Fibroblast of peridontal ligament (primary cell): Measurements from ENCODE around the gene FLNC.

ENCODE experiments used
- DNase-seq: peaks from one replicate; pipeline ENCODE4 v3.0.0-alpha.2; 2010; ENCODE audit errors: extremely low read depth

The FLNC gene

GRCh38 chr7:128843938-128844621 lies 13.9 kb downstream of the FLNC start:
- no peak for DNase-seq

- no peak for DNase-seq
These were observed 14.6 kb downstream of the FLNC start for GRCh38 chr7:128844777-128845311.

GRCh38 chr7:128845475-128845874 lies 15.3 kb downstream of the FLNC start:
- DNase-seq = no peak

GRCh38 chr7:128845987-128846386 lies 15.8 kb downstream of the FLNC start:
- DNase-seq = no peak

GRCh38 chr7:128846781-128847444 lies 16.7 kb downstream of the FLNC start:
- no peak for DNase-seq

DNA sequence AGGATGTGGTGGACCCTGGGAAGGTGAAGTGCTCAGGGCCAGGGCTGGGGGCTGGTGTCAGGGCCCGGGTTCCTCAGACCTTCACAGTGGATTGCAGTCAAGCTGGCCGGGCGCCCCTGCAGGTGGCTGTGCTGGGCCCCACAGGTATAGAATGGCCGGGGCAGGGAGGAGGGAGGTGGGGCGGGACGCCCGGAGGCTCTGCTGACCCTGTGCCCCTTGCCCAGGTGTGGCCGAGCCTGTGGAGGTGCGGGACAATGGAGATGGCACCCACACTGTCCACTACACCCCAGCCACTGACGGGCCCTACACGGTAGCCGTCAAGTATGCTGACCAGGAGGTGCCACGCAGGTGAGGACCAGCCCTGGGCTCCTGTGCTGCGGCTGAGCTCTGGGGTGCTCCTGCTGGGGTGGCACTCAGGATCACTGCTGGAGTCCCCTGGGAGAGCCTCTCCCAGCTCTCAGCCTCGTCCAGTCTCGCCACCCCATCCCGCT lies 17.6 kb downstream of the FLNC start:
- DNase-seq = no peak

- no peak for DNase-seq
These were observed 18.3 kb downstream of the FLNC start for GRCh38 chr7:128848289-128849155.

GRCh38 chr7:128849156-128849515 lies 18.9 kb downstream of the FLNC start:
- no peak for DNase-seq

DNA sequence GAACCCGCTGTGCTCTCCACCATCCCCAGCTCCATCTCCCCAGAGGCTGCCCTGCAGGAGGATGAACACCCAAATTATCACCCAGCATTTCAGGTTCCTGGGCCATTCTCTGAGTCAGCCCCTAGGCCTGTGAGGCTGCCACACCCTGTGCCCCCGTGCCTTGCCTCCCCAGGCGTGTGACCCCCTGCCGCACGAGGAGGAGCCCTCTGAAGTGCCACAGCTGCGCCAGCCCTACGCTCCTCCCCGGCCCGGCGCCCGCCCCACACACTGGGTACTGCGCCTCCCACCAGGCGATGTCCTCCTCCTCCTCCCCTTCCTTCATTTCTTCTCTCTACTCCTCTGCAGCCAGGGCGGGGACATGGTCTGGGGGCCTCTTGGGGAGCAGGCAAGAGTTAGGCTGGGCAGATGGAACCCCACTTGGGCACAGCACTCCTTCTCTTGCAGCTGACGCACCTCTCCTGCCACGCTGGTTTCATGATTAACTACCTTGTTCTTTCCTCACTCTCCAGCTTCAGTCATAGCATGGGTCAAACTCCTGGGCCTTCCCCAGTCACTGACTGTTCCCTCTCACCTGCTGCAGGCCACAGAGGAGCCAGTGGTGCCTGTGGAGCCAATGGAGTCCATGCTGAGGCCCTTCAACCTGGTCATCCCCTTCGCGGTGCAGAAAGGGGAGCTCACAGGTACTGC lies 19.7 kb downstream of the FLNC start:
- DNase-seq = no peak

DNA sequence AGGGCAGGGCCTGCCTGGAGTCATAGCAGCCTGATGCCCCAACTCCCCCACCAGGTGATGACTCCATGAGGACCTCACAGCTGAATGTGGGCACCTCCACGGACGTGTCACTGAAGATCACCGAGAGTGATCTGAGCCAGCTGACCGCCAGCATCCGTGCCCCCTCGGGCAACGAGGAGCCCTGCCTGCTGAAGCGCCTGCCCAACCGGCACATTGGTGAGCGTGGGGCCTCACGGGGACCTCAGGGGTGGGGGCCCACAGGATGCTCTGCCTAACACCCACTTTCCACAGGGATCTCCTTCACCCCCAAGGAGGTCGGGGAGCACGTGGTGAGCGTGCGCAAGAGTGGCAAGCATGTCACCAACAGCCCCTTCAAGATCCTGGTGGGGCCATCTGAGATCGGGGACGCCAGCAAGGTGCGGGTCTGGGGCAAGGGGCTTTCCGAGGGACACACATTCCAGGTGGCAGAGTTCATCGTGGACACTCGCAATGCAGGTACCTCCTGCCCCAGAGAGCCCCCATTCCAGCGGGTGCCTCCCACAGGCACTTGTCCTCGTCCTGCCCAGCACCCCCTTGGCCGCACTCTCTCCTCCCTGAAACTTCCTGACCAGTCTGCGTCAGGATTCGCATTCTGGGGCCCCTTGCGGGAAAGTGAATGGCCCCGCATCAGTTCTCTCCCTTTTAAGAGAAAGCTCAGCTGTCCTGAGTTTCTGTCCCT lies 22.5 kb downstream of the FLNC start:
- DNase-seq = no peak

- DNase-seq = no peak
These were observed 23.6 kb downstream of the FLNC start for GRCh38 chr7:128853799-128854198.

DNA sequence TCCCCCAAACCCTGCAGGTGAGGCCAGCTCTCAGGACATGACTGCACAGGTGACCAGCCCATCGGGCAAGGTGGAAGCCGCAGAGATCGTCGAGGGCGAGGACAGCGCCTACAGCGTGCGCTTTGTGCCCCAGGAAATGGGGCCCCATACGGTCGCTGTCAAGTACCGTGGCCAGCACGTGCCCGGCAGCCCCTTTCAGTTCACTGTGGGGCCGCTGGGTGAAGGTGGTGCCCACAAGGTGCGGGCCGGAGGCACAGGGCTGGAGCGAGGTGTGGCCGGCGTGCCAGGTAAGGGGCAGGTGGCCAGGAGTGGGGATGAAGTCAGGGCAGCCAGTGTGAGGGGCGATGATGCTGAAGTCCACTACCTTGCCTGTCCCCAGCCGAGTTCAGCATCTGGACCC lies 24.2 kb downstream of the FLNC start:
- DNase-seq = no peak

DNA sequence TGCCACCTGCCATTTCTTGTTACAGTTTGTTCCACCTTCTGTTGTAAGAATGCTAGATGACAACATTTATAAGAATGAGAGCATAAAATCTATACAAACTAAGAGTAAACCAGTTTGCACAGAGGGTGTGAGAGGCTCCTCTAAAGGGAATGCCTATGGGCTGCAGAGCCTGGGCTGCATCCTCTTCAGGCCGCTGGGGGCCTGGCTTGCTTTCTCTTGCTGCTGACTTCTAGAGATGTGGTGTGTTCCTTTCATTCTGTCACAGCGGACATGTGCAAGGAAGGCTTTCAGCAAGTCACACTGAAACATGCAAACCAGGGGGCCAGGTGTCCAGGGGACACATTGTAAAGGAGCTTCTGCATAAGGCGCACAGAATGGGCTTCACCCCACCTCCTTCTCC lies 25.4 kb downstream of the FLNC start:
- no peak for DNase-seq

GRCh38 chr7:128856001-128856718 lies 26.0 kb downstream of the FLNC start:
- DNase-seq = no peak

- no peak for DNase-seq
These were observed 28.4 kb downstream of the FLNC start for GRCh38 chr7:128858380-128859231.

- DNase-seq = no peak
These were observed 29.3 kb downstream of the FLNC start for GRCh38 chr7:128859232-128860157.

DNA sequence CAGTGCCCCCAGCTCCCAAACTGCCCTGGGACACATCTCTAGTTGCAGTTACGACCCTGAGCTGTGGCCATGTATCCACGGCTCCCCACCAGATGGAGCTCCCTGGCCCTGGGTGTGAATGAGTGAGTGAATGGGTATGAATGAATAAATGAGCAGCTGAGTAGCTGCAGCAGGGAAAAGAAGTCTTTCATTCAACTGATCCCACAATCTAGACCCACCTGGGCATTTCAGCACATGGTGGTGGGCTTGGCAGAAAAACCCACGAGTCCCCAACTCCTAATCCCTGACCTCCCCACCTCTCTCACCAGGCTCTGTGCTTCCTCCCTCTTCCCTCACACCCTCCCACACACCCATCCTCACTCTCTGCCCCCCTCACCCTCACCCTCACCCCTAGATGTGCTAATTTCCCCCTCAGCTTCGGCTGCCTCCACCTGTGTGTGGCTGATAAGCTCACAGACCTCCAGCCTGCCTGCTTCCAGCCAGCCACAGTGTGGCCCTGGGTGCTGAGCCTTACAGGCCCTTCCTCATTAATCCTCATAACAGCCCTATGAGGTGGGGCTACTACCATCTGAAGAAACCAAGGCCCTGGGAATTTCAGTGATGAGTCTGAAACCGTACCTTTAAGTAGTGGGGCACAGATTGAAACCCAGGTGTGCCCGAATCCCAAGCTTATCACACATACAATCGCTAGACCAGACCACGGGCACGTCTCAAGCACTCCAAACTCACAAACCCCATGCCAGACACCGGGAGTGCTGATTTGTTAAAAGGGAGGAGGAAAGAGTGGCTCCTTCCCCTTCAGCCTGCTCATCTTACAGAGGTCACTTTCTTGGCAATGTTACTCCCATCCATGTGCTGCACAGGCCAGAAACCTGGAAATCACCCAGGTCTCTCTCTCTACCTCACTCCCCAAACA lies 30.2 kb downstream of the FLNC start:
- DNase-seq = peak; percentile 78
